ENCODE data around the gene KCNN1.
"Not testable (repeated sequence)": the region's sequence is repeated elsewhere in the genome, so short reads cannot be mapped to it uniquely, and the experiment has no call there.

Gene KCNN1

GRCh38 chr19:18029617-18030338, 62.9 kb downstream of the KCNN1 start:
- no peaks in the 10 kb centered on the region for H3K9me3 ChIP-seq (ENCODE audit: severe bottlenecking)
- H3K27me3 ChIP-seq (ENCODE audit: insufficient read depth, poor library complexity, severe bottlenecking) = no peaks in the 10 kb centered on the region
- no peak for ATAC-seq (ENCODE audit: low read depth)
- DNase-seq (ENCODE audit: low spot score) = no peak
- no peaks in the 10 kb centered on the region for H3K36me3 ChIP-seq (ENCODE audit: low read depth)
- no peaks in the 10 kb centered on the region for H3K4me1 ChIP-seq (ENCODE audit: insufficient read depth, poor library complexity, severe bottlenecking)
- no peak overlapping the region for H3K4me3 ChIP-seq (ENCODE audit: severe bottlenecking)
- H3K27ac ChIP-seq (ENCODE audit: poor library complexity, severe bottlenecking) = no peak overlapping the region
- no peak for TF ChIP-seq CTCF (IDR thresholded peaks at IDR 0.05; ENCODE audit: poor library complexity, severe bottlenecking)

GRCh38 chr19:18031401-18031800, 64.5 kb downstream of the KCNN1 start:
- H3K27me3 ChIP-seq (ENCODE audit: insufficient read depth, poor library complexity, severe bottlenecking); ATAC-seq (ENCODE audit: low read depth); H3K27ac ChIP-seq (ENCODE audit: poor library complexity, severe bottlenecking); DNase-seq (ENCODE audit: low spot score); H3K4me1 ChIP-seq (ENCODE audit: insufficient read depth, poor library complexity, severe bottlenecking); H3K36me3 ChIP-seq (ENCODE audit: low read depth); H3K9me3 ChIP-seq (ENCODE audit: severe bottlenecking); H3K4me3 ChIP-seq (ENCODE audit: severe bottlenecking): not testable (repeated sequence)

- not testable (repeated sequence) for H3K27ac ChIP-seq (ENCODE audit: poor library complexity, severe bottlenecking); DNase-seq (ENCODE audit: low spot score); H3K36me3 ChIP-seq (ENCODE audit: low read depth); H3K4me3 ChIP-seq (ENCODE audit: severe bottlenecking); ATAC-seq (ENCODE audit: low read depth); H3K27me3 ChIP-seq (ENCODE audit: insufficient read depth, poor library complexity, severe bottlenecking); H3K4me1 ChIP-seq (ENCODE audit: insufficient read depth, poor library complexity, severe bottlenecking); H3K9me3 ChIP-seq (ENCODE audit: severe bottlenecking)
These were observed 65.2 kb downstream of the KCNN1 start for GRCh38 chr19:18032102-18032501.

GRCh38 chr19:18041054-18041453, 74.1 kb downstream of the KCNN1 start:
- DNase-seq (ENCODE audit: low spot score) (no peak), ATAC-seq (ENCODE audit: low read depth) (no peak)
- no peak for TF ChIP-seq CTCF (IDR thresholded peaks at IDR 0.05; ENCODE audit: poor library complexity, severe bottlenecking)
- H3K36me3 ChIP-seq (ENCODE audit: low read depth) = no peaks in the 10 kb centered on the region
- H3K27me3 ChIP-seq (ENCODE audit: insufficient read depth, poor library complexity, severe bottlenecking) = no peaks in the 10 kb centered on the region
- H3K27ac ChIP-seq (ENCODE audit: poor library complexity, severe bottlenecking) = no peak overlapping the region
- no peak overlapping the region for H3K4me3 ChIP-seq (ENCODE audit: severe bottlenecking)
- peaks cover 6% of the 10 kb centered on the region for H3K4me1 ChIP-seq (ENCODE audit: insufficient read depth, poor library complexity, severe bottlenecking)
- H3K9me3 ChIP-seq (ENCODE audit: severe bottlenecking) = no peaks in the 10 kb centered on the region

GRCh38 chr19:18043676-18044075, 76.8 kb downstream of the KCNN1 start:
- ATAC-seq (ENCODE audit: low read depth) = no peak
- TF ChIP-seq CTCF (IDR thresholded peaks at IDR 0.05; ENCODE audit: poor library complexity, severe bottlenecking) = no peak
- Histone ChIP-seq H3K27ac (ENCODE audit: poor library complexity, severe bottlenecking) (no peak overlapping the region), H3K4me3 (ENCODE audit: severe bottlenecking) (no peak overlapping the region), H3K9me3 (ENCODE audit: severe bottlenecking) (no peaks in the 10 kb centered on the region), H3K27me3 (ENCODE audit: insufficient read depth, poor library complexity, severe bottlenecking) (no peaks in the 10 kb centered on the region), H3K36me3 (ENCODE audit: low read depth) (no peaks in the 10 kb centered on the region), H3K4me1 (ENCODE audit: insufficient read depth, poor library complexity, severe bottlenecking) (peaks cover 8% of the 10 kb centered on the region)
- no peak for DNase-seq (ENCODE audit: low spot score)

GRCh38 chr19:18044825-18045304, 78.0 kb downstream of the KCNN1 start:
- Histone ChIP-seq H3K4me3 (ENCODE audit: severe bottlenecking) (no peak overlapping the region), H3K27me3 (ENCODE audit: insufficient read depth, poor library complexity, severe bottlenecking) (no peaks in the 10 kb centered on the region), H3K9me3 (ENCODE audit: severe bottlenecking) (no peaks in the 10 kb centered on the region), H3K36me3 (ENCODE audit: low read depth) (no peaks in the 10 kb centered on the region), H3K4me1 (ENCODE audit: insufficient read depth, poor library complexity, severe bottlenecking) (peaks cover 8% of the 10 kb centered on the region), H3K27ac (ENCODE audit: poor library complexity, severe bottlenecking) (no peak overlapping the region)
- no peak for DNase-seq (ENCODE audit: low spot score)
- peak; percentile 39; the same call in 2 of the 3 replicates for ATAC-seq (ENCODE audit: low read depth)
- TF ChIP-seq CTCF (IDR thresholded peaks at IDR 0.05; ENCODE audit: poor library complexity, severe bottlenecking) = no peak
